Esophagus muscularis mucosa (tissue), 4 donors: ENCODE measurements around the gene UBE2F. TPM values are rescaled to one million over a fixed set of nuclear protein-coding genes. Genes with fewer than 3 reads are reported as not detected.

Source experiments
- DNase-seq: peaks from one replicate; pipeline ENCODE4 v3.0.0-alpha.2; 2017; ENCODE audit errors: extremely low spot score
- H3K27ac ChIP-seq, 4 donors: fragments of 200-600 bp; sonication (generic); replicated peaks in 1 of 4; 1 replicate in 3 of 4; 2 replicates in 1 of 4; pipeline ENCODE4 v1.5.1; 2016 to 2019; ENCODE audit warnings: mild to moderate bottlenecking in 1 of 4
- H3K27me3 ChIP-seq, 4 donors: fragments of 200-600 bp; sonication (generic); one replicate each; pipeline versions ENCODE4 v1.5.1 to v1.6.0; 2016 to 2019
- H3K36me3 ChIP-seq, 4 donors: fragments of 200-600 bp; sonication (generic); one replicate each; pipeline ENCODE4 v1.5.1; 2016 to 2019
- H3K4me1 ChIP-seq, 4 donors: fragments of 200-600 bp; sonication (generic); one replicate each; pipeline ENCODE4 v1.5.1; 2016 to 2019
- H3K4me3 ChIP-seq, 4 donors: fragments of 200-600 bp; sonication (generic); 1 replicate in 2 of 4; 2 replicates in 2 of 4; pipeline ENCODE4 v1.5.1; 2016 to 2019; ENCODE audit warnings: mild to moderate bottlenecking in 4 of 4, moderate library complexity in 1 of 4
- H3K9me3 ChIP-seq, 4 donors: fragments of 200-600 bp; sonication (generic); 1 replicate in 3 of 4; 2 replicates in 1 of 4; pipeline ENCODE4 v1.5.1; 2016 to 2019
- CTCF ChIP-seq, 3 experiments: fragments of 200-600 bp in 2 of 3; fragments of 450-650 bp in 1 of 3; sonication (generic) in 2 of 3; IDR thresholded peaks; one replicate each; pipeline ENCODE4 v1.5.1; 2017 to 2019; ENCODE audit warnings: antibody characterized with exemption in 3 of 3, mild to moderate bottlenecking in 2 of 3, moderate library complexity in 1 of 3
- EP300 ChIP-seq: sonication (generic); formaldehyde crosslinking; IDR thresholded peaks from one replicate; pipeline ENCODE4 v1.6.1; 2017; ENCODE audit warnings: antibody characterized with exemption
- POLR2A ChIP-seq: fragments of 450-650 bp; IDR thresholded peaks from one replicate; pipeline ENCODE4 v1.6.1; 2017; ENCODE audit warnings: antibody characterized with exemption, moderate library complexity, mild to moderate bottlenecking, low read depth
- POLR2AphosphoS5 ChIP-seq, 2 donors: sonication (generic); formaldehyde crosslinking; IDR thresholded peaks; one replicate each; pipeline ENCODE4 v1.6.1; 2017; ENCODE audit warnings: antibody characterized with exemption in 2 of 2
- WGBS: methylation state at CpG from one replicate; pipeline ENCODE4 v1.1.5; 2018; 5-methylcytosine and 5-hydroxymethylcytosine counted together
- intact Hi-C: fragments of 100-400 bp; cut with DNase I; formaldehyde crosslinking; loops from one replicate; pipeline ENCODE4 v1.15.1; 2023
- total RNA-seq, 4 donors: library from RNA; depleted of rRNA; stranded (reverse); fragments of >200 nt; gene quantifications; one replicate each; pipeline versions ENCODE4 v1.1.0 to v1.2.1, GENCODE V29; 2016

Gene UBE2F
- total RNA-seq, 4 donors from 2014 or later: 59.0 to 111 (median 78.5) TPM

GRCh38 chr2:238079874-238080327 is 113.1 kb downstream of the UBE2F start:
- WGBS: 95% methylated on average over 2 of the region's 2 CpGs
- H3K4me3 ChIP-seq: no peak overlapping the region
- H3K9me3 ChIP-seq: no peaks in the 10 kb centered on the region
- no peaks in the 10 kb centered on the region for H3K27me3 ChIP-seq
- no peak for DNase-seq
- H3K4me1 ChIP-seq: no peaks in the 10 kb centered on the region
- no peak overlapping the region for H3K27ac ChIP-seq
- H3K36me3 ChIP-seq: peaks cover 7 to 46% (median 38%) of the 10 kb centered on the region in 4 donors
- TF ChIP-seq EP300: no peak
- TF ChIP-seq CTCF (IDR thresholded peaks at IDR 0.05): no peak
- no peak for TF ChIP-seq POLR2A
- TF ChIP-seq POLR2AphosphoS5 (IDR thresholded peaks at IDR 0.05): no peak
- intact Hi-C loops: no loop called here

- H3K9me3 ChIP-seq: no peaks in the 10 kb centered on the region
- no peak for DNase-seq
- TF ChIP-seq EP300 (no peak), CTCF (IDR thresholded peaks at IDR 0.05) (no peak), POLR2AphosphoS5 (IDR thresholded peaks at IDR 0.05) (no peak), POLR2A (no peak)
- no peak overlapping the region for H3K4me3 ChIP-seq
- 98% methylated on average over 15 of the region's 15 CpGs for WGBS
- no peaks in the 10 kb centered on the region for H3K4me1 ChIP-seq
- intact Hi-C loops: no loop called here
- peaks cover 7 to 53% (median 41%) of the 10 kb centered on the region in 4 donors for H3K36me3 ChIP-seq
- no peak overlapping the region for H3K27ac ChIP-seq
- H3K27me3 ChIP-seq: no peaks in the 10 kb centered on the region
These were observed 113.7 kb downstream of the UBE2F start for GRCh38 chr2:238080518-238080917.

- H3K27me3 ChIP-seq: no peaks in the 10 kb centered on the region
- DNase-seq: no peak
- 94% methylated on average over 13 of the region's 13 CpGs for WGBS
- H3K4me1 ChIP-seq: no peaks in the 10 kb centered on the region
- TF ChIP-seq POLR2A (no peak), CTCF (IDR thresholded peaks at IDR 0.05) (no peak), POLR2AphosphoS5 (IDR thresholded peaks at IDR 0.05) (no peak), EP300 (no peak)
- H3K27ac ChIP-seq: no peak overlapping the region
- H3K4me3 ChIP-seq: no peak overlapping the region
- intact Hi-C loops: no loop called here
- peaks cover 7 to 55% (median 41%) of the 10 kb centered on the region in 4 donors for H3K36me3 ChIP-seq
- H3K9me3 ChIP-seq: no peaks in the 10 kb centered on the region
These were observed 114.3 kb downstream of the UBE2F start for GRCh38 chr2:238081150-238081549.

- Histone ChIP-seq H3K36me3 (peaks cover 7 to 55% (median 41%) of the 10 kb centered on the region in 4 donors), H3K27ac (no peak overlapping the region), H3K4me3 (no peak overlapping the region), H3K9me3 (no peaks in the 10 kb centered on the region), H3K4me1 (no peaks in the 10 kb centered on the region), H3K27me3 (no peaks in the 10 kb centered on the region)
- intact Hi-C loops: no loop called here
- 97% methylated on average over 16 of the region's 16 CpGs for WGBS
- no peak for TF ChIP-seq POLR2A
- no peak for TF ChIP-seq EP300
- TF ChIP-seq POLR2AphosphoS5 (IDR thresholded peaks at IDR 0.05): no peak
- TF ChIP-seq CTCF (IDR thresholded peaks at IDR 0.05): no peak
- no peak for DNase-seq
These were observed 114.7 kb downstream of the UBE2F start for GRCh38 chr2:238081561-238081960.

- H3K4me1 ChIP-seq: no peaks in the 10 kb centered on the region
- H3K27me3 ChIP-seq: no peaks in the 10 kb centered on the region
- H3K27ac ChIP-seq: no peak overlapping the region
- H3K4me3 ChIP-seq: no peak overlapping the region
- TF ChIP-seq CTCF (IDR thresholded peaks at IDR 0.05): no peak
- no peak for TF ChIP-seq POLR2AphosphoS5 (IDR thresholded peaks at IDR 0.05)
- TF ChIP-seq POLR2A: no peak
- no peak for TF ChIP-seq EP300
- WGBS: 93% methylated on average over 17 of the region's 17 CpGs
- peaks cover 7 to 55% (median 41%) of the 10 kb centered on the region in 4 donors for H3K36me3 ChIP-seq
- intact Hi-C loops: no loop called here
- DNase-seq: peak; percentile 21
- no peaks in the 10 kb centered on the region for H3K9me3 ChIP-seq
These were observed 115.3 kb downstream of the UBE2F start for GRCh38 chr2:238082151-238082550.
